GM13977 (cell line): ENCODE measurements around the gene TCERG1L.

ENCODE experiments used
- DNase-seq: peaks from one replicate; pipeline ENCODE4 v3.0.0; 2012; ENCODE audit warnings: low spot score
- in situ Hi-C: fragments of 300-500 bp; cut with MboI; formaldehyde crosslinking; loops from one replicate; pipeline ENCODE4 v1.12.0; 2022; ENCODE audit warnings: low sequenced_read_pairs, low pct_unique_long_range_greater_than_20kb, mixed read lengths, inconsistent platforms; ENCODE audit not compliant: unreplicated experiment
- TF ChIP-seq, protein P1 (sequence below): IDR thresholded peaks from 2 replicates; pipeline ENCODE4 v1.5.1; 2012; ENCODE audit warnings: mild to moderate bottlenecking, control low read depth; ENCODE audit not compliant: insufficient read depth; ENCODE audit errors: extremely low read depth, missing control alignments

The TCERG1L gene

DNA sequence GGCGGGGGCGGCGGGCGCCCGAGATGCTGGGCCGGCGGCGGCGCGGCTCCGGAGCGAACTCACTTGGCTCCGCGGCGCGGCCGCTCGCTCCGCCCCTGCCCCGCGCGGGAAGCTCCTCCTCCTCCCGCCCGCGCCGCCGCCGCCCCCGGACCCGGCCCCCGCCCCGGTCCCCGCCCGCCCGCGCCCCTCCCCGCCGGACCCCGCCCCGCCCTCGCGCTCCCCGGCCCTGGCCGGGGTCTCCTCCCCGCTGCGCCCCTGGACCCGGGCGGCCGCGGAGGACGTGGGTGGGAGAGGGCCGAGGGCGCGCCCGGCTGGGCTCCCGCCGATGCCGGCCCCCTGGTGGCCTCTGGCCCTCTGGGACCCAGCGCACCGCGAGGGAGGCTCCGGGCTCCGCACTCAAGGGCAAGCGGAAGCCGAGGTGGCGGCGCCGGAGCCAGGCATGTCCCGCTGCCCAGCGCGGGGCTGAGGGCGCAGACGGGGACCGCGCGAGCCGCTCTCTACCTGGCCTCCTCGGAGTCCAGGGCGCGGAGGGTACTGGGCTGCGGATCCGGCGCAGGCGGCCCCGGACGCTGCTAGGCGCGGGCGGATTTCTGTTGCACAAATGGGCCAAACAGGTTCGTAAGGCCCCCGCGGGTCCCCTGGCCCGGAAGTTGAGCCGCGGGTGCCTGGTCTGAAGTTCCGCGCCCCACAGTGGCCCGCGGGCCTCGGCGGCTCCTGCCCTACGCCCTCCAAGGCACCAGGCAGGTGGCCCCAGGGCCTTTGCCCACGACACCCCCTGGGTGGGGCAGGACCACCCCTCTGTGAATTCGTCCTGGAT, at the start of gene TCERG1L:
Gene TCERG1L (minus strand): TSS at position 61 of the 817 bp plus-strand sequence. CDS start 86 bp downstream, outside the sequence.
- TF ChIP-seq, protein P1, sequence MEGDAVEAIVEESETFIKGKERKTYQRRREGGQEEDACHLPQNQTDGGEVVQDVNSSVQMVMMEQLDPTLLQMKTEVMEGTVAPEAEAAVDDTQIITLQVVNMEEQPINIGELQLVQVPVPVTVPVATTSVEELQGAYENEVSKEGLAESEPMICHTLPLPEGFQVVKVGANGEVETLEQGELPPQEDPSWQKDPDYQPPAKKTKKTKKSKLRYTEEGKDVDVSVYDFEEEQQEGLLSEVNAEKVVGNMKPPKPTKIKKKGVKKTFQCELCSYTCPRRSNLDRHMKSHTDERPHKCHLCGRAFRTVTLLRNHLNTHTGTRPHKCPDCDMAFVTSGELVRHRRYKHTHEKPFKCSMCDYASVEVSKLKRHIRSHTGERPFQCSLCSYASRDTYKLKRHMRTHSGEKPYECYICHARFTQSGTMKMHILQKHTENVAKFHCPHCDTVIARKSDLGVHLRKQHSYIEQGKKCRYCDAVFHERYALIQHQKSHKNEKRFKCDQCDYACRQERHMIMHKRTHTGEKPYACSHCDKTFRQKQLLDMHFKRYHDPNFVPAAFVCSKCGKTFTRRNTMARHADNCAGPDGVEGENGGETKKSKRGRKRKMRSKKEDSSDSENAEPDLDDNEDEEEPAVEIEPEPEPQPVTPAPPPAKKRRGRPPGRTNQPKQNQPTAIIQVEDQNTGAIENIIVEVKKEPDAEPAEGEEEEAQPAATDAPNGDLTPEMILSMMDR = no peak
- in situ Hi-C loops = no loop called here
- no peak for DNase-seq

GRCh38 chr10:131358741-131359442, 47.4 kb upstream of the TCERG1L start:
- in situ Hi-C loops = no loop called here
- DNase-seq = no peak
- TF ChIP-seq, protein P1 = no peak

DNA sequence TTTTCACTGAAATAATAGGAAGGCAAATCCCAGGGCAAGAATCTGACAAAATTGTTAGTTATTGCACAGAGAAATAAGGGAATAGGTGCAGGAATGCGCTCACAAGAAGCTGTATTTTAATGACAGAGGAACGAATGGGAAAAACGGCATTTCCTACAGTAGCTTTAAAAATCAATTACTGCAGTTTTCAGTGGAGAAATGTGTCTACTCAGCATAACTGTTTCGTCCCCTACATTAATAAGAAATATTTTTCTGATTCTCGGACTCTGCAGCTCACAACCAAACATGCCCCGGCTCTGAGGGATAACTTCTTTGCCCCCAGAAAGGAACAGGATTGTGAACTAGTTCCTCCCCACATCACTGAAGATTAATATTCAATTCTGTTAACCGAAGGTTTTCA, 44.9 kb upstream of the TCERG1L start:
- DNase-seq = no peak
- in situ Hi-C loops = no loop called here
- TF ChIP-seq, protein P1 = no peak

DNA sequence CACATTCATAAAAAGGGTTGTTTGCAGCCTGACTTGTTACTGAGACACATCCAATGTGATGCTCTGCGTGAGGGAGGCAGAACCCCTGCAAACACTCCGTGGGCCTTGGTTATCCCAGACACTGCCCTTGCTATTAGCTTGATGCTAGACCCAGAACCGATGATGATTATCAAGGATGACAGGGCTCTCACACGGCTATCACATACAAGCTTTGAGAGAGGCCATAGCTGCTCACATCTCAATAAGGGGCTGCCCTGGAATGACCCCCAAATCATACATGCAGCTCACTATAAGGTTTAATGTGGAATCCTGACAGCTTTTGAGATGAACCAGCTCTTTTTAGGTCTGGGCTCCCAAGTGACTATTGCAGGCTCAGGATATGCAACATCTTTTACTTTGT, 44.4 kb upstream of the TCERG1L start:
- in situ Hi-C loops = no loop called here
- DNase-seq = no peak
- TF ChIP-seq, protein P1 = no peak

DNA sequence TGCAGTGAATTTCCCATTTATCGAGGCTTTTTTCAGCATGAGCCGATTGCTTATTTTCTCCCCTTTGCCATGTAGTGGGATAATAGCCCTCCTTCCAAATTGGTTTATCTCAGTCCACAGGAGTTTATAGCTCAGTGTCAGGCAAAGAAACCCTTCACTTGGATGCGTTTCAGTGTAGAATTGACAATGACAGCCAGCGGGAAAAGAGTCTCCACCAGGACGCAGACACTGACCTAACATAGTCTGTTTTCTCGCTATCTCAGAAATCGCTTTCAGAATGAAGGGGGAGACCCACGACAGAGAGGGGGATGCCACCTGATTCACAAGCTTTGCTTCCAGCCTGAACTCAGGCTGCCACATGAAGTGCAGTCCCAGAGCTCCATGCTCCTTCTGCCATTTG, 43.5 kb upstream of the TCERG1L start:
- TF ChIP-seq, protein P1 = no peak
- in situ Hi-C loops = no loop called here
- DNase-seq = no peak

DNA sequence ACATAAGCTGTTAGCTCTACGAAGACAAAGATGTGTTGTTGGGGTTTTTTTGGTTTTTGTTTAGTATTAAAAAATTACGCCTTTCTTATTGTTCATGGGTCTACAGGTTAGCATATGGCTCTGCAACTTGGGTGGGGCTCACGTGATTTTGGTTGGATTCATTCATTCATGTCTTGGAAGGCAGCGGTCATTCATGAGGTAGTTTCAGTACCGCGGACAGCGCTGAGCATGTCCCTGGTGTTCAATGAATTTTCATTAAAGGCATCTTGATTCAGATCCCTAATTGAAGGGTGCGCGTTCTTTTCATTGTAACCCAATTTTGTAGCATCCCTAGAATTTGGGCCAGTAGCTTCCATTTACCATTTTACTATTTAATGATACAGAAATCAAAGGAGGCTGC, 42.9 kb upstream of the TCERG1L start:
- TF ChIP-seq, protein P1 = no peak
- DNase-seq = no peak
- in situ Hi-C loops = no loop called here
